GM12878 (cell line): ENCODE data around the gene ZSCAN22.

Experiments used
- CBX5 ChIP-seq: sonication (generic); IDR thresholded peaks from 2 replicates; pipeline ENCODE4 v1.6.1; 2016; ENCODE audit warnings: low read depth, moderate library complexity, mild to moderate bottlenecking, inconsistent platforms
- EP300 ChIP-seq, 2 experiments: fragments of 150-350 bp in 1 of 2; IDR thresholded peaks; 2 replicates each; pipeline ENCODE4 v1.6.1; 2011 to 2012; ENCODE audit warnings: low read depth in 2 of 2, low read length in 2 of 2, borderline replicate concordance in 1 of 2, improper control_type of control experiment in 1 of 2, inconsistent platforms in 1 of 2; ENCODE audit not compliant: control insufficient read depth in 1 of 2
- ETV6 ChIP-seq, 2 experiments: fragments of 450-650 bp in 1 of 2; IDR thresholded peaks in 1 of 2; conservative IDR thresholded peaks in 1 of 2; 2 replicates each; pipeline ENCODE4 v1.6.1; 2014; ENCODE audit warnings: antibody characterized with exemption in 1 of 2, borderline replicate concordance in 1 of 2, low read depth in 1 of 2, mild to moderate bottlenecking in 1 of 2, moderate library complexity in 1 of 2
- IKZF1 ChIP-seq: fragments of 450-650 bp; conservative IDR thresholded peaks from 2 replicates; pipeline ENCODE4 v1.6.1; 2017; ENCODE audit warnings: antibody characterized with exemption, mild to moderate bottlenecking
- POLR2A ChIP-seq: IDR thresholded peaks from 2 replicates; pipeline ENCODE4 v1.6.1; 2011; ENCODE audit warnings: low read depth, mild to moderate bottlenecking, low read length
- RAD51 ChIP-seq: fragments of 450-650 bp; IDR thresholded peaks from 2 replicates; pipeline ENCODE4 v1.6.1; 2016; ENCODE audit warnings: moderate library complexity, mild to moderate bottlenecking, inconsistent platforms
- RFX5 ChIP-seq: IDR thresholded peaks from 2 replicates; pipeline ENCODE4 v1.6.1; 2011; ENCODE audit warnings: low read depth, low read length, improper control_type of control experiment
- STAT1 ChIP-seq: fragments of 450-650 bp; conservative IDR thresholded peaks from 2 replicates; pipeline ENCODE4 v1.6.1; 2014; ENCODE audit warnings: antibody characterized with exemption, mild to moderate bottlenecking
- TF ChIP-seq, protein P1 (sequence below), 3 experiments: IDR thresholded peaks in 2 of 3; conservative IDR thresholded peaks in 1 of 3; 2 replicates each; pipeline ENCODE4 v1.5.1; 2011; ENCODE audit warnings: low read depth in 3 of 3, low read length in 3 of 3, mild to moderate bottlenecking in 3 of 3, control low read depth in 2 of 3, moderate library complexity in 2 of 3, inconsistent platforms in 1 of 3, mixed read lengths in 1 of 3; ENCODE audit not compliant: control insufficient read depth in 2 of 3, insufficient read depth in 1 of 3; ENCODE audit errors: extremely low read depth in 1 of 3
- TF ChIP-seq, protein P2 (sequence below): IDR thresholded peaks from 2 replicates; pipeline ENCODE4 v1.6.1; 2012; ENCODE audit warnings: mild to moderate bottlenecking, low read depth, low read length

- TF ChIP-seq CBX5 (no peak), POLR2A (no peak), RFX5 (no peak), RAD51 (no peak), ETV6 (conservative IDR thresholded peaks at IDR 0.05 in 1 of 2, IDR thresholded peaks at IDR 0.05 in 1 of 2; ENCODE audit: borderline replicate concordance in 1 of 2, low read depth in 1 of 2) (no peak), STAT1 (no peak), IKZF1 (no peak), EP300 (IDR thresholded peaks at IDR 0.05; ENCODE audit: borderline replicate concordance in 1 of 2, control insufficient read depth in 1 of 2, low read depth in 2 of 2, low read length in 2 of 2) (no peak)
- TF ChIP-seq, protein P1, sequence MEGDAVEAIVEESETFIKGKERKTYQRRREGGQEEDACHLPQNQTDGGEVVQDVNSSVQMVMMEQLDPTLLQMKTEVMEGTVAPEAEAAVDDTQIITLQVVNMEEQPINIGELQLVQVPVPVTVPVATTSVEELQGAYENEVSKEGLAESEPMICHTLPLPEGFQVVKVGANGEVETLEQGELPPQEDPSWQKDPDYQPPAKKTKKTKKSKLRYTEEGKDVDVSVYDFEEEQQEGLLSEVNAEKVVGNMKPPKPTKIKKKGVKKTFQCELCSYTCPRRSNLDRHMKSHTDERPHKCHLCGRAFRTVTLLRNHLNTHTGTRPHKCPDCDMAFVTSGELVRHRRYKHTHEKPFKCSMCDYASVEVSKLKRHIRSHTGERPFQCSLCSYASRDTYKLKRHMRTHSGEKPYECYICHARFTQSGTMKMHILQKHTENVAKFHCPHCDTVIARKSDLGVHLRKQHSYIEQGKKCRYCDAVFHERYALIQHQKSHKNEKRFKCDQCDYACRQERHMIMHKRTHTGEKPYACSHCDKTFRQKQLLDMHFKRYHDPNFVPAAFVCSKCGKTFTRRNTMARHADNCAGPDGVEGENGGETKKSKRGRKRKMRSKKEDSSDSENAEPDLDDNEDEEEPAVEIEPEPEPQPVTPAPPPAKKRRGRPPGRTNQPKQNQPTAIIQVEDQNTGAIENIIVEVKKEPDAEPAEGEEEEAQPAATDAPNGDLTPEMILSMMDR (IDR thresholded peaks at IDR 0.05 in 2 of 3, conservative IDR thresholded peaks at IDR 0.05 in 1 of 3; ENCODE audit: control insufficient read depth in 2 of 3, extremely low read depth in 1 of 3, insufficient read depth in 1 of 3, low read depth in 3 of 3, low read length in 3 of 3), result no peak
- TF ChIP-seq, protein P2, sequence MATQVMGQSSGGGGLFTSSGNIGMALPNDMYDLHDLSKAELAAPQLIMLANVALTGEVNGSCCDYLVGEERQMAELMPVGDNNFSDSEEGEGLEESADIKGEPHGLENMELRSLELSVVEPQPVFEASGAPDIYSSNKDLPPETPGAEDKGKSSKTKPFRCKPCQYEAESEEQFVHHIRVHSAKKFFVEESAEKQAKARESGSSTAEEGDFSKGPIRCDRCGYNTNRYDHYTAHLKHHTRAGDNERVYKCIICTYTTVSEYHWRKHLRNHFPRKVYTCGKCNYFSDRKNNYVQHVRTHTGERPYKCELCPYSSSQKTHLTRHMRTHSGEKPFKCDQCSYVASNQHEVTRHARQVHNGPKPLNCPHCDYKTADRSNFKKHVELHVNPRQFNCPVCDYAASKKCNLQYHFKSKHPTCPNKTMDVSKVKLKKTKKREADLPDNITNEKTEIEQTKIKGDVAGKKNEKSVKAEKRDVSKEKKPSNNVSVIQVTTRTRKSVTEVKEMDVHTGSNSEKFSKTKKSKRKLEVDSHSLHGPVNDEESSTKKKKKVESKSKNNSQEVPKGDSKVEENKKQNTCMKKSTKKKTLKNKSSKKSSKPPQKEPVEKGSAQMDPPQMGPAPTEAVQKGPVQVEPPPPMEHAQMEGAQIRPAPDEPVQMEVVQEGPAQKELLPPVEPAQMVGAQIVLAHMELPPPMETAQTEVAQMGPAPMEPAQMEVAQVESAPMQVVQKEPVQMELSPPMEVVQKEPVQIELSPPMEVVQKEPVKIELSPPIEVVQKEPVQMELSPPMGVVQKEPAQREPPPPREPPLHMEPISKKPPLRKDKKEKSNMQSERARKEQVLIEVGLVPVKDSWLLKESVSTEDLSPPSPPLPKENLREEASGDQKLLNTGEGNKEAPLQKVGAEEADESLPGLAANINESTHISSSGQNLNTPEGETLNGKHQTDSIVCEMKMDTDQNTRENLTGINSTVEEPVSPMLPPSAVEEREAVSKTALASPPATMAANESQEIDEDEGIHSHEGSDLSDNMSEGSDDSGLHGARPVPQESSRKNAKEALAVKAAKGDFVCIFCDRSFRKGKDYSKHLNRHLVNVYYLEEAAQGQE, result no peak
These were observed 54.8 kb downstream of the ZSCAN22 start for GRCh38 chr19:58381460-58382212.
